NCI-H1417 (cell line): ENCODE data around the gene RNU2-1.
"Not testable (repeated sequence)": the region's sequence is repeated elsewhere in the genome, so short reads cannot be mapped to it uniquely, and the experiment has no call there.

ENCODE experiments used
- DNase-seq, 3 experiments: peaks; one replicate each; lab custom pipeline; 2025; lab: John Stamatoyannopoulos, UW

RNU2-1 gene

GRCh38 chr17:43233877-43234276 lies at the start of gene RNU2-1:
Gene RNU2-1 (minus strand): TSS chr17:43233977.
- not testable (repeated sequence) for DNase-seq

- DNase-seq: not testable (repeated sequence)
Measured at GRCh38 chr17:43272914-43273313, 39.1 kb upstream of the RNU2-1 start.

DNA sequence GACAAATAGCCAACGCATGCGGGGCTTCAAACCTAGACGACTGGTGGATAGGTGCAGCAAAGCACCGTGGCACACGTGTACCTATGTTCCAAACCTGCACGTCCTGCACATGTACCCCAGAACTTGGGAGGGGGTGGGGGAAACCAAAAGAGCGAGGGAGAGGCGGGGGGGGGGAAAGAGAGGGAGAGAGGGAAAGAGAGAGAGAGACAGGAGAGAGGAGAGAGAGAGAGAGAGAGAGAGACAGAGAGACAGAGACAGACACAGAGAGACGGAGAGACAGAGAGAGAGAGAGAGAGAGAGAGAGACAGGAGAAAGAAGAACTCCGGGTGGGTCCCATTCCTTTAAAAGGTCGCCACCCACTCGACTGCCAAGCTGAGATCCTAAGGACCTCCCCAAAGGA lies 38.7 kb upstream of the RNU2-1 start:
- DNase-seq: not testable (repeated sequence)

- DNase-seq: not testable (repeated sequence)
Measured at GRCh38 chr17:43270552-43271504, 37.1 kb upstream of the RNU2-1 start.

DNA sequence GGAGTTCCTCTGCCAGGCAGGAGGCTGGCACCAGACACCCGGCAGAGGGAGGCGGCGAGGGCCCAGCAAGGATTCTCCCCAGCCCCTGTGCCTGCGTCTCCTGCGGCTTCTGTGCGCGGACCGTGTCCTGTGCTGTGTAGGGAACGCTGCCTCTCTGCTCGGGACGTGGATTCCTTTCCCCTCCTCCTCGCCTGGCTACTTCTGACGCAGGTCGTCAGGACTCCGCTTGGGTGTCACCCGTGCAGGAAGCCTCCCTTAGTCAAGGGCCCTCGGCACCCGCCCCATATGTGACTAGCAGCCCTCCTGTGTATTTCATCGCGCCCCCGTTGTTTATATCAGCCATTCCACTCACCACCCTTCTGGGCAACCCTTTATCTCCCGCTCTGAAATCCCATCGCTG lies 12.7 kb upstream of the RNU2-1 start:
- DNase-seq: not testable (repeated sequence)

DNA sequence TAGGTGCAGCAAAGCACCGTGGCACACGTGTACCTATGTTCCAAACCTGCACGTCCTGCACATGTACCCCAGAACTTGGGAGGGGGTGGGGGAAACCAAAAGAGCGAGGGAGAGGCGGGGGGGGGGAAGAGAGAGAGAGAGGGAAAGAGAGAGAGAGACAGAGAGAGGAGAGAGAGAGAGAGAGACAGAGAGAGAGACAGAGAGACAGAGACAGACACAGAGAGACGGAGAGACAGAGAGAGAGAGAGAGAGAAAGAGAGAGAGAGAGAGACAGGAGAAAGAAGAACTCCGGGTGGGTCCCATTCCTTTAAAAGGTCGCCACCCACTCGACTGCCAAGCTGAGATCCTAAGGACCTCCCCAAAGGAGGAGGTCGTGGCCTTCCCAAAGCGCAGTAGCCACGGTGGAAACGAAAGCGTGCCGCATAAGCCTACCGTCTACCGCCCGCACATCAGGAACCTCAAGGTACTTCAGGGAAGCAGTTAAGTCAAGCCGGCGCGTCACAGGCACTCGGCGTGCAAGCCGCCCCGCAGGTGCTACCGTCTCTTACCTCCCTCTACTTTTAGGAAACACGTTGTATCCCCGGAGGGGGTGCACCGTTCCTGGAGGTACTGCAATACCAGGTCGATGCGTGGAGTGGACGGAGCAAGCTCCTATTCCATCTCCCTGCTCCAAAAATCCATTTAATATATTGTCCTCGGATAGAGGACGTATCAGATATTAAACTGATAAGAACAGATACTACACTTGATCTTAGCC lies 7.0 kb upstream of the RNU2-1 start:
- not testable (repeated sequence) for DNase-seq

DNA sequence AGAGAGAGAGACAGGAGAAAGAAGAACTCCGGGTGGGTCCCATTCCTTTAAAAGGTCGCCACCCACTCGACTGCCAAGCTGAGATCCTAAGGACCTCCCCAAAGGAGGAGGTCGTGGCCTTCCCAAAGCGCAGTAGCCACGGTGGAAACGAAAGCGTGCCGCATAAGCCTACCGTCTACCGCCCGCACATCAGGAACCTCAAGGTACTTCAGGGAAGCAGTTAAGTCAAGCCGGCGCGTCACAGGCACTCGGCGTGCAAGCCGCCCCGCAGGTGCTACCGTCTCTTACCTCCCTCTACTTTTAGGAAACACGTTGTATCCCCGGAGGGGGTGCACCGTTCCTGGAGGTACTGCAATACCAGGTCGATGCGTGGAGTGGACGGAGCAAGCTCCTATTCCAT lies 5.8 kb upstream of the RNU2-1 start:
- DNase-seq: not testable (repeated sequence)

DNA sequence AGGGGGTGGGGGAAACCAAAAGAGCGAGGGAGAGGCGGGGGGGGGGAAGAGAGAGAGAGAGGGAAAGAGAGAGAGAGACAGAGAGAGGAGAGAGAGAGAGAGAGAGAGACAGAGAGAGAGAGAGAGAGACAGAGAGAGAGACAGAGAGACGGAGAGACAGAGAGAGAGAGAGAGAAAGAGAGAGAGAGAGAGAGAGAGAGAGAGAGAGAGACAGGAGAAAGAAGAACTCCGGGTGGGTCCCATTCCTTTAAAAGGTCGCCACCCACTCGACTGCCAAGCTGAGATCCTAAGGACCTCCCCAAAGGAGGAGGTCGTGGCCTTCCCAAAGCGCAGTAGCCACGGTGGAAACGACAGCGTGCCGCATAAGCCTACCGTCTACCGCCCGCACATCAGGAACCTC lies 514 bp downstream of the RNU2-1 start:
- DNase-seq: not testable (repeated sequence)

GRCh38 chr17:43232021-43232699 lies 1.6 kb downstream of the RNU2-1 start:
- DNase-seq: not testable (repeated sequence)

DNA sequence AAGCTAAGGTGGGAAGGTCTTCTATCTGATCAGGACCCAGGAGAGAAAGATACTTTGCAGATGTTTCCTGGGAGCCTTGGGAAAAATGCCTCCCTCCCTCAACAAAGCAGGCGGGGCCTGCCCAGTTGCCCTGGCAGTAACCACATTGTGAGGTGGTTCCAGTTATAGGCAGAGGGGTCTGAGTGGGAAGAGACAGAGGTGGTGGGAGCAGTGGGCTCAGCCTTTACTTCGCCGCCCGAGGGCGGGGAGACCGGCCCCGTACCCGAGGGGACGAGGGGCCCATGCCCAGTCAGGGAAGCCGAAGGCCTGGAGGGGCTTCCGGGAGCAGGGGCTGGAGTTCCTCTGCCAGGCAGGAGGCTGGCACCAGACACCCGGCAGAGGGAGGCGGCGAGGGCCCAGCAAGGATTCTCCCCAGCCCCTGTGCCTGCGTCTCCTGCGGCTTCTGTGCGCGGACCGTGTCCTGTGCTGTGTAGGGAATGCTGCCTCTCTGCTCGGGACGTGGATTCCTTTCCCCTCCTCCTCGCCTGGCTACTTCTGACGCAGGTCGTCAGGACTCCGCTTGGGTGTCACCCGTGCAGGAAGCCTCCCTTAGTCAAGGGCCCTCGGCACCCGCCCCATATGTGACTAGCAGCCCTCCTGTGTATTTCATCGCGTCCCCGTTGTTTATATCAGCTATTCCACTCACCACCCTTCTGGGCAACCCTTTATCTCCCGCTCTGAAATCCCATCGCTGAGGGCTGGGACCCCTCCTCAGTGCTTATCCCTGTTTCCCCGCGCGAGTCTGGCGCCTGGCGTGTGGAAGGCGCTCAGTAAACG lies 2.4 kb downstream of the RNU2-1 start:
- not testable (repeated sequence) for DNase-seq

DNA sequence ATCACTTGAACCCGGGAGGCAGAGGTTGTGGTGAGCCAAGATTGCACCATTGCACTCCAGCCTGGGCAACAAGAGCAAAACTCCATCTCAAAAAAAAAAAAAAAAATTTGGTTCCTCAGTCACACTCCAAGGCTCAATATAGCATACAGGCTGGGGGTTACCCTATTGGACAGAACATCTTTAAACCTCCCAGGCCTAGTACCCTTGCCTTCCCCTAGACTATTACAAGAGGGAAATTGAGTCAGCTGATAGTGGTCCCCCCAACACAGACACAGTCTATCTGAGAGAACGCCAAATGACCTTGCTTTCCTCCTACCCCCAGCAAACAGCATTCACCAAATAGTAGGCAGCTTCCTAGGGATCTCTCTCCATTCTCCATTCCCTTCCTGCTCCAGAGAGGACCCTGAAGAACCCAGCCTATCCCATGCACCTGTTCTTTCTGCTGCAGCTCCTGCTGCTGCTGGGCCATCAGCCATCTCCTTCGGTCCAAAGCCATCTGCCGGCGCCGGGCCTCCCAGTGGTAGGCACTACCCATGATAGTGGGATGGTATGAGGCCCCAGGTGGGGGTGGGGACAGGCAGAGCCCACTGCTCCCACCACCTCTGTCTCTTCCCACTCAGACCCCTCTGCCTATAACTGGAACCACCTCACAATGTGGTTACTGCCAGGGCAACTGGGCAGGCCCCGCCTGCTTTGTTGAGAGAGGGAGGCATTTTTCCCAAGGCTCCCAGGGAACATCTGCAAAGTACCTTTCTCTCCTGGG lies 5.6 kb downstream of the RNU2-1 start, which contains the start of gene CCDC200:
Gene CCDC200, minus strand, starts transcription at position 604 of the 763 bp plus-strand sequence. Its CDS starts 69 bp downstream, at position 535.
- DNase-seq: not testable (repeated sequence)

GRCh38 chr17:43226393-43226792 lies 7.4 kb downstream of the RNU2-1 start:
- no peak for DNase-seq

DNA sequence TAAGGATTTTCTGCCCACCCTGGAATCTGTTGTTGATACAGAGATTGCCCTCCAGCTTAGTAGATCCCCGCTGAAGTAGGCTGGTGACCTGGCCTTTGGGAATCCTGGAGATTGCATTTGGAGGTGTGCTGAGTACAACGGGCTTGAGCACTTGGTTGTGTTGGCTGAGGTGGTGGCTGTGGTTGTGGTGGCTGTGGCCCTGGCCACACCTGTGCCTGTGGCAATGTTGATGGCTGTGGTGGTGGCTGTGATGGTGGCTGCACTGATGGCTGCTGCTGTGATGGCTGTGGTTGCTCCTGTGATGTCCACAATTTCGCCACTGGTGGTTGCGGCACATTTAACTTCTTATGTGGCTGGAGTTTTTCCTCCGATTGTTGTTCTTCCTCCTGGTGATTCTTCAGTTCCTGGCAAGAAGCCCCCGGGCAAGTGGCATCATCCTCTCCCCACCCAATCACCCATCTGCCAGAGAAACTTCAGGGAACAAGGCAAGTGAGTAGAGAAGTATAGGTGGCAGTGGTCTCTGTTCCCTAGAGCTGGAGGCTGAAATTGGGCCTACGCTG lies 9.6 kb downstream of the RNU2-1 start:
- no peak for DNase-seq

- no peak for DNase-seq
Measured at GRCh38 chr17:43220511-43221125, 13.2 kb downstream of the RNU2-1 start.

DNA sequence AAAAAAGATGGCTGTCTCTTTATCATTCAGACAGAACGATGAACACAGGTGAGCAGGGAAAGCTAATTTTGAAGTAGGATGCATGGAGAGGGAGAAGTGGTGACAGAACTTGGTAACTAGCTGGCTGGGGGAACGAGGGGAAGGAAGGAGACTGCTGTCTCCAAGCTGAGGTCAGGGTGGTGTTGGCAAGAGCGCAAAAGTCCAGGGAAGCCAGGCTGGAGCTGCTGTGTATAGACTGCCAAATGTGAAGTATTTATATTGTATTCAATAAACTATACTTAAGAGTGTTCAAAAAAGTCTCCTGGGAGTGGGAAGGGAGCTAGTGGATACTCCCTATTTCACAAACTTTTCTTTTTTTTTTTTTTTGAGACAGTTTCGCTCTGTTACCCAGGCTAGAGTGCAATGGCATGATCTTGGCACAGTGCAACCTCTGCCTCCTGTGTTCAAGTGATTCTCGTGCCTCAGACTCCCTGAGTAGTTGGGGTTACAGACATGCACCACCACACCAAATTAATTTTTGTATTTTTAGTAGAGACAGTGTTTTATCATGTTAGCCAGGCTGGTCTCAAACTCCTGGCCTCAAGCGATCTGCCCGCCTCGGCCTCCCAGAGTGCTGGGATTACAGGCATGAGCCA lies 13.9 kb downstream of the RNU2-1 start:
- DNase-seq: no peak

- no peak for DNase-seq
Measured at GRCh38 chr17:43219001-43219400, 14.8 kb downstream of the RNU2-1 start.

- no peak for DNase-seq
Measured at GRCh38 chr17:43217614-43218087, 16.1 kb downstream of the RNU2-1 start.

GRCh38 chr17:43216762-43217613 lies 16.8 kb downstream of the RNU2-1 start:
- DNase-seq: no peak
